Suprapubic skin (tissue), 4 donors: ENCODE measurements around the gene TRMO. TPM values are rescaled to one million over a fixed set of nuclear protein-coding genes. Genes with fewer than 3 reads are reported as not detected.

Experiments used
- DNase-seq, 2 donors: peaks; one replicate each; pipeline ENCODE4 v3.0.0-alpha.2; 2019; ENCODE audit warnings: low spot score in 2 of 2
- H3K27ac ChIP-seq: fragments of 200-600 bp; sonication (generic); one replicate; pipeline ENCODE4 v1.5.1; 2019
- H3K27me3 ChIP-seq: fragments of 200-600 bp; sonication (generic); one replicate; pipeline ENCODE4 v1.5.1; 2019
- H3K36me3 ChIP-seq: fragments of 200-600 bp; sonication (generic); one replicate; pipeline ENCODE4 v1.5.1; 2019
- H3K4me1 ChIP-seq: fragments of 200-600 bp; sonication (generic); one replicate; pipeline ENCODE4 v1.5.1; 2019
- H3K4me3 ChIP-seq: fragments of 200-600 bp; sonication (generic); one replicate; pipeline ENCODE4 v1.5.1; 2019; ENCODE audit warnings: mild to moderate bottlenecking
- H3K9me3 ChIP-seq: fragments of 200-600 bp; sonication (generic); one replicate; pipeline ENCODE4 v1.5.1; 2019
- CTCF ChIP-seq, 2 donors: fragments of 200-600 bp in 1 of 2; fragments of 450-650 bp in 1 of 2; sonication (generic) in 1 of 2; IDR thresholded peaks; one replicate each; pipeline ENCODE4 v1.5.1; 2016 to 2019; ENCODE audit warnings: antibody characterized with exemption in 2 of 2, mild to moderate bottlenecking in 1 of 2, moderate library complexity in 1 of 2
- EP300 ChIP-seq: sonication (generic); formaldehyde crosslinking; IDR thresholded peaks from one replicate; pipeline ENCODE4 v1.6.1; 2017; ENCODE audit warnings: antibody characterized with exemption
- POLR2A ChIP-seq, 2 donors: fragments of 450-650 bp; IDR thresholded peaks; one replicate each; pipeline ENCODE4 v1.6.1; 2017; ENCODE audit warnings: antibody characterized with exemption in 2 of 2, mild to moderate bottlenecking in 2 of 2, moderate library complexity in 2 of 2
- POLR2AphosphoS5 ChIP-seq, 3 donors: sonication (generic); formaldehyde crosslinking; IDR thresholded peaks; one replicate each; pipeline ENCODE4 v1.6.1; 2017; ENCODE audit warnings: antibody characterized with exemption in 3 of 3
- WGBS: methylation state at CpG from one replicate; pipeline ENCODE4 v1.1.5; 2018; 5-methylcytosine and 5-hydroxymethylcytosine counted together
- total RNA-seq, 4 donors: library from RNA; depleted of rRNA; stranded (reverse); fragments of >200 nt; gene quantifications; one replicate each; pipeline ENCODE4 v1.1.0, GENCODE V29; 2016

TRMO gene
- total RNA-seq, 4 donors from 2014 or later = 19.3 to 47.2 (median 31.7) TPM

GRCh38 chr9:97943308-97943855 is 21.1 kb upstream of the TRMO start:
- H3K27me3 ChIP-seq = no peaks in the 10 kb centered on the region
- no peak overlapping the region for H3K27ac ChIP-seq
- H3K4me1 ChIP-seq = no peaks in the 10 kb centered on the region
- H3K36me3 ChIP-seq = no peaks in the 10 kb centered on the region
- TF ChIP-seq POLR2A (IDR thresholded peaks at IDR 0.05) = no peak
- TF ChIP-seq EP300 = no peak
- no peaks in the 10 kb centered on the region for H3K9me3 ChIP-seq
- no peak overlapping the region for H3K4me3 ChIP-seq
- no peak for DNase-seq

DNA sequence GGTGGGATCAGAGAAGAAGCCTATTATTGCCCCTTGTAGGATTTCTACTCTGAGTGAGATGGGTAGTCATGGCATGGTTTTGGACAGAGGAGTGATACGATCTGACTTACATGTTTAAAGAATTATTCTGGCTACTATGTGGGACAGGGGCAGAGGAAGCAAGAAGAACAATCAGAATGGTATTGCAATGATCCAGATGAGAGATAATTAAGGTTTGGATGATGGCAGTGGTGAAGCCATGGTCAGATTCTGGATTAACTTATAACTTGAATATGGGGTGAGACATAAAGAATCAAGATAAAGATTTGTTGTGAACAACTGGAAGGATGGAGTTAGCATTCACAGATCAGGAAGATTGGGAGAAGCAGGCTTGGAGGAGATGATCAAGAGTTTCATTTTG is 19.0 kb upstream of the TRMO start:
- Histone ChIP-seq H3K9me3 (no peaks in the 10 kb centered on the region), H3K27ac (no peak overlapping the region), H3K27me3 (no peaks in the 10 kb centered on the region), H3K4me3 (no peak overlapping the region), H3K4me1 (no peaks in the 10 kb centered on the region), H3K36me3 (no peaks in the 10 kb centered on the region)
- no peak for TF ChIP-seq CTCF (IDR thresholded peaks at IDR 0.05)
- no peak for TF ChIP-seq POLR2A (IDR thresholded peaks at IDR 0.05)
- no peak for TF ChIP-seq POLR2AphosphoS5 (IDR thresholded peaks at IDR 0.05)
- no peak for TF ChIP-seq EP300
- DNase-seq = no peak
- 87% methylated on average over 1 of the region's 1 CpG for WGBS

- H3K4me3 ChIP-seq = no peak overlapping the region
- no peaks in the 10 kb centered on the region for H3K36me3 ChIP-seq
- DNase-seq = no peak
- H3K9me3 ChIP-seq = no peaks in the 10 kb centered on the region
- H3K4me1 ChIP-seq = no peaks in the 10 kb centered on the region
- WGBS = 79% methylated on average over 3 of the region's 3 CpGs
- H3K27me3 ChIP-seq = peaks cover under 1% of the 10 kb centered on the region
- no peak overlapping the region for H3K27ac ChIP-seq
- TF ChIP-seq POLR2A (IDR thresholded peaks at IDR 0.05) (no peak), CTCF (IDR thresholded peaks at IDR 0.05) (no peak), POLR2AphosphoS5 (IDR thresholded peaks at IDR 0.05) (no peak), EP300 (no peak)
These were observed 18.4 kb upstream of the TRMO start for GRCh38 chr9:97940741-97941140.

DNA sequence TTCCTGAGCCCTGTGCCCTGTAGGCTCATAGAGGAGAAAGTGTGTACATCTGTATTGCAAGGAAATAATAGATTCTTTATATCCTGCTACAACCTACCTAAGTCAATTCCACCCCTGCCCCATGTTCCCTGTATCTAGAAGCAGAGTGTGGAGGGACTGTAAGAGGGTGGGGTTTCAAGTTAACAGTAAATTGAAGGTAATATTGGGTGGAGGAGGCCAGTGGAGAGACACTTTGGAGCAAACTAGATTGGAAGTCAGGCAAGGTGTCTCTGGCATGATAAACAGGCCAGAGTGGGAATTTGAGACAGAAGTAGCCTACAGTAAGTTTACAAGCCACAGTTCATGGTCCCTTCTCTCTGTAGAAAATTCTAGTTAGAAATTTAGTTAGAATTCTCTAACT is 17.9 kb upstream of the TRMO start:
- peaks cover 4% of the 10 kb centered on the region for H3K27me3 ChIP-seq
- no peak for DNase-seq
- H3K36me3 ChIP-seq = no peaks in the 10 kb centered on the region
- no peaks in the 10 kb centered on the region for H3K9me3 ChIP-seq
- no peak for TF ChIP-seq EP300
- no peak for TF ChIP-seq POLR2AphosphoS5 (IDR thresholded peaks at IDR 0.05)
- TF ChIP-seq CTCF (IDR thresholded peaks at IDR 0.05) = no peak
- TF ChIP-seq POLR2A (IDR thresholded peaks at IDR 0.05) = no peak
- H3K4me3 ChIP-seq = no peak overlapping the region
- H3K27ac ChIP-seq = no peak overlapping the region
- H3K4me1 ChIP-seq = no peaks in the 10 kb centered on the region

DNA sequence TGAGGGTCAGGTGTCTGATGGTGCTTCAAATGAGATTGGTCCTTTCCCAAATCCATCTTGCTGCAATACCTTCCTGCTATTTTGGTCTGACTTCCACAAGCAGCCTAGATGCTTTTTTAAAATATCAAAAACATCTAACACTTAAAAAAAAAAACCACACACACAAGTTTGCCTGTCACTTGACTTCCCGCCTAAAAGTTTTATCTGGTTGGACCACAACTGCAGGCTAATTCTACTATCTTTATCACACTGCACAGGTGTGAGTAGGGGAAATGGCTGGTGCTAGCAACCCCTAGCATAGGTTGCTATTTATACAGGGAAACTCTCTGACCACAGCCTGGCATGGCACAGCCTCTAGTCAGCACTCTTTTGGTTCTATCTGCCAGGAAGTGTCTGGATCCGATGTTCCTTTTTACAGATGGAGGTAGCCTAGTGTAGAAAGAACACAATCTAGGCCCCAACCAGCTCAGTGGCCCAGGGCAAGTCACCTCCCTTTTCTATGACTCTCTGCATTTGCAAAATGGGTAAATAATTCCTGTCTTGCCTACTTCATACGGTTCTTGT is 15.9 kb upstream of the TRMO start, which contains the start of gene HEMGN:
HEMGN (minus strand) TSS at position 92 of the 564 bp plus-strand sequence; CDS start at position 56, 36 bp downstream.
- Histone ChIP-seq H3K9me3 (no peaks in the 10 kb centered on the region), H3K4me1 (no peaks in the 10 kb centered on the region), H3K27ac (no peak within 1 kb of the TSS), H3K27me3 (peaks cover 4% of the 10 kb centered on the region), H3K4me3 (no peak within 1 kb of the TSS), H3K36me3 (no peaks in the 10 kb centered on the region)
- DNase-seq = no peak
- WGBS = 78% methylated on average over 3 of the region's 3 CpGs
- no peak for TF ChIP-seq POLR2A (IDR thresholded peaks at IDR 0.05)

GRCh38 chr9:97936998-97937397 is 14.7 kb upstream of the TRMO start:
- DNase-seq = no peak
- H3K36me3 ChIP-seq = no peaks in the 10 kb centered on the region
- no peaks in the 10 kb centered on the region for H3K9me3 ChIP-seq
- H3K4me1 ChIP-seq = no peaks in the 10 kb centered on the region
- H3K4me3 ChIP-seq = no peak overlapping the region
- no peak overlapping the region for H3K27ac ChIP-seq
- peaks cover 6% of the 10 kb centered on the region for H3K27me3 ChIP-seq
- TF ChIP-seq CTCF (IDR thresholded peaks at IDR 0.05) = no peak
- no peak for TF ChIP-seq POLR2A (IDR thresholded peaks at IDR 0.05)
- no peak for TF ChIP-seq POLR2AphosphoS5 (IDR thresholded peaks at IDR 0.05)
- no peak for TF ChIP-seq EP300
